Measurements from ENCODE around the gene NMUR1. TPM values are rescaled to one million over a fixed set of nuclear protein-coding genes. Genes with fewer than 3 reads are reported as not detected.

The NMUR1 gene
- total RNA-seq, 2 experiments from 2014 or later, result 0.11 to 0.14 TPM

GRCh38 chr2:231494669-231495068 lies 35.6 kb downstream of the NMUR1 start:
- intact Hi-C loops (cut with DNase I, micrococcal nuclease), result no loop called here
- H3K27me3 ChIP-seq (ENCODE audit: control insufficient read depth in 1 of 2, insufficient read depth in 2 of 2, low read length in 2 of 2), result no peaks in the 10 kb centered on the region
- POLR2A ChIA-PET, result no interaction called here
- Mint-ChIP-seq H3K27ac (no peak overlapping the region), H3K4me3 (no peak overlapping the region), H3K27me3 (no peaks in the 10 kb centered on the region), H3K36me3 (ENCODE audit: low read depth) (no peaks in the 10 kb centered on the region), H3K9me3 (no peaks in the 10 kb centered on the region), H3K4me1 (ENCODE audit: low read depth) (no peaks in the 10 kb centered on the region)
- ATAC-seq (ENCODE audit: poor library complexity), result no peak
- no peak overlapping the region for H3K27ac ChIP-seq (ENCODE audit: low read depth in 1 of 2, low read length in 2 of 2)
- CTCF ChIA-PET, result no interaction called here
- H3K9me3 ChIP-seq (ENCODE audit: control insufficient read depth in 1 of 2, insufficient read depth in 1 of 2, low read length in 2 of 2), result no peaks in the 10 kb centered on the region
- H3K36me3 ChIP-seq (ENCODE audit: insufficient read depth, low read length), result no peaks in the 10 kb centered on the region
- no peak overlapping the region for H3K4me3 ChIP-seq (ENCODE audit: low read length)
- DNase-seq, result no peak
- no peaks in the 10 kb centered on the region for H3K4me1 ChIP-seq (ENCODE audit: insufficient read depth, low read length)
- TF ChIP-seq CTCF (IDR thresholded peaks at IDR 0.05), result no peak

- ChIA-PET POLR2A (interaction anchor here (1.6 kb wide), 1 partner anchor 26 kb away, joined by 5 read pairs; the partner anchor contains the start of gene NCL), CTCF (interaction anchor here (1.5 kb wide), 1 partner anchor 8 kb away, joined by 5 read pairs; no protein-coding TSS in a partner anchor)
- Mint-ChIP-seq H3K4me1 (ENCODE audit: low read depth) (peaks cover 6% of the 10 kb centered on the region), H3K4me3 (no peak overlapping the region), H3K27ac (no peak overlapping the region), H3K27me3 (no peaks in the 10 kb centered on the region), H3K9me3 (no peaks in the 10 kb centered on the region), H3K36me3 (ENCODE audit: low read depth) (no peaks in the 10 kb centered on the region)
- no peaks in the 10 kb centered on the region for H3K36me3 ChIP-seq (ENCODE audit: insufficient read depth, low read length)
- ATAC-seq (ENCODE audit: poor library complexity) (no peak), DNase-seq (no peak)
- intact Hi-C loops (cut with DNase I, micrococcal nuclease), result no loop called here
- no peak for TF ChIP-seq CTCF (IDR thresholded peaks at IDR 0.05)
- no peak overlapping the region for H3K4me3 ChIP-seq (ENCODE audit: low read length)
- H3K27me3 ChIP-seq (ENCODE audit: control insufficient read depth in 1 of 2, insufficient read depth in 2 of 2, low read length in 2 of 2), result no peaks in the 10 kb centered on the region
- no peak overlapping the region for H3K27ac ChIP-seq (ENCODE audit: low read depth in 1 of 2, low read length in 2 of 2)
- H3K9me3 ChIP-seq (ENCODE audit: control insufficient read depth in 1 of 2, insufficient read depth in 1 of 2, low read length in 2 of 2), result no peaks in the 10 kb centered on the region
- H3K4me1 ChIP-seq (ENCODE audit: insufficient read depth, low read length), result no peaks in the 10 kb centered on the region
Measured at GRCh38 chr2:231490801-231491200, 39.4 kb downstream of the NMUR1 start.

- no peaks in the 10 kb centered on the region for H3K36me3 ChIP-seq (ENCODE audit: insufficient read depth, low read length)
- DNase-seq, result peak in 1 of 14 experiments; percentile 21
- no peaks in the 10 kb centered on the region for H3K4me1 ChIP-seq (ENCODE audit: insufficient read depth, low read length)
- Mint-ChIP-seq H3K4me1 (ENCODE audit: low read depth) (peaks cover 6% of the 10 kb centered on the region), H3K27me3 (no peaks in the 10 kb centered on the region), H3K36me3 (ENCODE audit: low read depth) (no peaks in the 10 kb centered on the region), H3K27ac (no peak overlapping the region), H3K4me3 (no peak overlapping the region), H3K9me3 (no peaks in the 10 kb centered on the region)
- ChIA-PET CTCF (no interaction called here), POLR2A (interaction anchor here (1.6 kb wide), 1 partner anchor 26 kb away, joined by 5 read pairs; the partner anchor contains the start of gene NCL)
- no peaks in the 10 kb centered on the region for H3K9me3 ChIP-seq (ENCODE audit: control insufficient read depth in 1 of 2, insufficient read depth in 1 of 2, low read length in 2 of 2)
- no peak for TF ChIP-seq CTCF (IDR thresholded peaks at IDR 0.05)
- H3K27ac ChIP-seq (ENCODE audit: low read depth in 1 of 2, low read length in 2 of 2), result no peak overlapping the region
- intact Hi-C loops (cut with DNase I, micrococcal nuclease), result no loop called here
- no peak overlapping the region for H3K4me3 ChIP-seq (ENCODE audit: low read length)
- H3K27me3 ChIP-seq (ENCODE audit: control insufficient read depth in 1 of 2, insufficient read depth in 2 of 2, low read length in 2 of 2), result no peaks in the 10 kb centered on the region
- ATAC-seq (ENCODE audit: poor library complexity), result no peak
Measured at GRCh38 chr2:231489990-231490389, 40.3 kb downstream of the NMUR1 start.
